Urinary bladder (tissue), 4 donors: ENCODE data around the gene RHOA. TPM values are rescaled to one million over a fixed set of nuclear protein-coding genes. Genes with fewer than 3 reads are reported as not detected.

Source experiments
- DNase-seq: peaks from one replicate; pipeline ENCODE4 v3.0.0-alpha.2; 2015; ENCODE audit errors: extremely low spot score
- H3K27ac ChIP-seq: one replicate; pipeline ENCODE4 v1.5.1; 2013; ENCODE audit warnings: low read depth, mild to moderate bottlenecking, moderate library complexity
- H3K36me3 ChIP-seq: one replicate; pipeline ENCODE4 v1.6.1; 2013; ENCODE audit warnings: mild to moderate bottlenecking, moderate library complexity; ENCODE audit not compliant: insufficient read depth
- H3K4me1 ChIP-seq: one replicate; pipeline ENCODE4 v1.6.1; 2013; ENCODE audit warnings: mild to moderate bottlenecking, moderate library complexity; ENCODE audit not compliant: insufficient read depth
- H3K4me3 ChIP-seq: one replicate; pipeline ENCODE4 v1.5.1; 2013; ENCODE audit warnings: low read depth, low read length
- WGBS: extraction: QIAGEN DNeasy Blood & Tissue Kit; methylation state at CpG from one replicate; pipeline ENCODE4 v1.1.7; 2013; 5-methylcytosine and 5-hydroxymethylcytosine counted together
- polyA plus RNA-seq: library from polyadenylated mRNA; stranded (reverse); fragments of 200-250 nt; gene quantifications from one replicate; pipeline ENCODE4 v1.2.3, GENCODE V29; 2013
- total RNA-seq: library from RNA; depleted of rRNA; stranded (reverse); fragments of >200 nt; gene quantifications from one replicate; pipeline ENCODE4 v1.2.3, GENCODE V29; 2014
- donor health status: healthy with polysubstance abuse.
- donor health status: healthy.

RHOA gene
- total RNA-seq: 308 TPM
- polyA plus RNA-seq: 451 TPM

GRCh38 chr3:49411968-49412631 is at the start of gene RHOA, which contains the start of gene TCTA:
TSS of gene RHOA (minus strand) at chr3:49411976. CDS start at chr3:49375589, 36,387 bp downstream.
TSS of gene TCTA (plus strand) at chr3:49412423. CDS start at chr3:49412427, 4 bp downstream.
- Histone ChIP-seq H3K4me1 (peaks cover 2% of the 10 kb centered on the region), H3K4me3 (peak within 1 kb of the TSS; percentile 99), H3K36me3 (no peaks in the 10 kb centered on the region), H3K27ac (peak within 1 kb of the TSS; percentile 96)
- WGBS: under 1% methylated on average over 62 of the region's 62 CpGs
- DNase-seq: peak; percentile 100

- DNase-seq: no peak
- WGBS: 89% methylated on average over 4 of the region's 4 CpGs
- Histone ChIP-seq H3K36me3 (no peaks in the 10 kb centered on the region), H3K27ac (no peak overlapping the region), H3K4me3 (no peak overlapping the region), H3K4me1 (no peaks in the 10 kb centered on the region)
These were observed 49.2 kb upstream of the RHOA start for GRCh38 chr3:49460956-49461355.

GRCh38 chr3:49460188-49460890 is 48.6 kb upstream of the RHOA start:
- H3K36me3 ChIP-seq: no peaks in the 10 kb centered on the region
- H3K27ac ChIP-seq: no peak overlapping the region
- no peak overlapping the region for H3K4me3 ChIP-seq
- no peaks in the 10 kb centered on the region for H3K4me1 ChIP-seq
- WGBS: 94% methylated on average over 2 of the region's 2 CpGs
- DNase-seq: no peak

GRCh38 chr3:49456466-49456865 is 44.7 kb upstream of the RHOA start:
- Histone ChIP-seq H3K36me3 (no peaks in the 10 kb centered on the region), H3K27ac (no peak overlapping the region), H3K4me3 (no peak overlapping the region), H3K4me1 (no peaks in the 10 kb centered on the region)
- 91% methylated on average over 3 of the region's 3 CpGs for WGBS
- DNase-seq: no peak

- no peaks in the 10 kb centered on the region for H3K4me1 ChIP-seq
- no peak for DNase-seq
- H3K36me3 ChIP-seq: no peaks in the 10 kb centered on the region
- 49% methylated on average over 3 of the region's 3 CpGs for WGBS
- H3K4me3 ChIP-seq: no peak overlapping the region
- H3K27ac ChIP-seq: no peak overlapping the region
These were observed 43.3 kb upstream of the RHOA start for GRCh38 chr3:49454898-49455681.

- Histone ChIP-seq H3K36me3 (no peaks in the 10 kb centered on the region), H3K4me1 (no peaks in the 10 kb centered on the region), H3K4me3 (no peak overlapping the region), H3K27ac (no peak overlapping the region)
- no peak for DNase-seq
- 65% methylated on average over 2 of the region's 2 CpGs for WGBS
These were observed 42.7 kb upstream of the RHOA start for GRCh38 chr3:49454458-49454857.

GRCh38 chr3:49453621-49454020 is 41.8 kb upstream of the RHOA start:
- 96% methylated on average over 4 of the region's 4 CpGs for WGBS

GRCh38 chr3:49445391-49445790 is 33.6 kb upstream of the RHOA start:
- H3K27ac ChIP-seq: no peak overlapping the region
- WGBS: 91% methylated on average over 5 of the region's 5 CpGs
- H3K4me3 ChIP-seq: no peak overlapping the region
- DNase-seq: no peak
- H3K36me3 ChIP-seq: no peaks in the 10 kb centered on the region
- H3K4me1 ChIP-seq: no peaks in the 10 kb centered on the region

More at GRCh38 chr3:49453621-49454020, 41.8 kb upstream of the RHOA start:
- H3K4me1 ChIP-seq: no peaks in the 10 kb centered on the region
- no peaks in the 10 kb centered on the region for H3K36me3 ChIP-seq
- H3K27ac ChIP-seq: no peak overlapping the region
- DNase-seq: no peak
- no peak overlapping the region for H3K4me3 ChIP-seq

- H3K4me1 ChIP-seq: no peaks in the 10 kb centered on the region
- DNase-seq: no peak
- WGBS: 81% methylated on average over 5 of the region's 5 CpGs
- no peak overlapping the region for H3K27ac ChIP-seq
- H3K36me3 ChIP-seq: no peaks in the 10 kb centered on the region
- no peak overlapping the region for H3K4me3 ChIP-seq
These were observed 23.0 kb upstream of the RHOA start for GRCh38 chr3:49434731-49435130.

GRCh38 chr3:49428752-49429080 is 16.9 kb upstream of the RHOA start:
- no peak for DNase-seq
- Histone ChIP-seq H3K4me1 (no peaks in the 10 kb centered on the region), H3K4me3 (peak overlapping the region; percentile 60), H3K27ac (peak overlapping the region; percentile 53), H3K36me3 (no peaks in the 10 kb centered on the region)
- 3% methylated on average over 9 of the region's 9 CpGs for WGBS

GRCh38 chr3:49427586-49427985 is 15.8 kb upstream of the RHOA start:
- WGBS: 94% methylated on average over 2 of the region's 2 CpGs
- Histone ChIP-seq H3K36me3 (no peaks in the 10 kb centered on the region), H3K4me1 (no peaks in the 10 kb centered on the region), H3K27ac (no peak overlapping the region), H3K4me3 (no peak overlapping the region)
- DNase-seq: no peak

- Histone ChIP-seq H3K27ac (no peak overlapping the region), H3K36me3 (no peaks in the 10 kb centered on the region), H3K4me3 (no peak overlapping the region), H3K4me1 (peaks cover 4% of the 10 kb centered on the region)
- WGBS: 93% methylated on average over 6 of the region's 6 CpGs
- DNase-seq: no peak
These were observed 13.0 kb upstream of the RHOA start for GRCh38 chr3:49424816-49425215.

GRCh38 chr3:49422379-49423248 is 10.8 kb upstream of the RHOA start, which contains the start of gene AMT:
TSS of gene AMT (minus strand) at chr3:49422473. CDS start at chr3:49422450, 23 bp downstream.
- Histone ChIP-seq H3K27ac (no peak within 1 kb of the TSS), H3K4me3 (peak within 1 kb of the TSS; percentile 33), H3K36me3 (no peaks in the 10 kb centered on the region), H3K4me1 (peaks cover 4% of the 10 kb centered on the region)
- 36% methylated on average over 25 of the region's 25 CpGs for WGBS
- no peak for DNase-seq
